HG03280 (cell line): ENCODE measurements around the gene GMPR2.
"Not testable (repeated sequence)": the region's sequence is repeated elsewhere in the genome, so short reads cannot be mapped to it uniquely, and the experiment has no call there.

Source experiments
- ATAC-seq: cut with Tn5 transposase; IDR thresholded peaks from one replicate; pipeline ENCODE4 v1.9.1; 2021; ENCODE audit warnings: mild to moderate bottlenecking, moderate library complexity; ENCODE audit not compliant: unreplicated experiment

Gene GMPR2

GRCh38 chr14:24226473-24226872, 6.3 kb upstream of the GMPR2 start:
- no peak for ATAC-seq

GRCh38 chr14:24228902-24229301, 3.8 kb upstream of the GMPR2 start:
- no peak for ATAC-seq

GRCh38 chr14:24231263-24232120, 1.2 kb upstream of the GMPR2 start:
- ATAC-seq: no peak

- peak; percentile 78 for ATAC-seq
Observed at GRCh38 chr14:24232121-24232644, 546 bp upstream of the GMPR2 start, which contains the start of gene NEDD8. TSS of gene NEDD8 (minus strand) at chr14:24232367. CDS start at chr14:24232267, 100 bp downstream.

- ATAC-seq: no peak
Observed at GRCh38 chr14:24233538-24233866, 773 bp downstream of the GMPR2 start.

- no peak for ATAC-seq
Observed at GRCh38 chr14:24234095-24235005, 1.6 kb downstream of the GMPR2 start.

- no peak for ATAC-seq
Observed at GRCh38 chr14:24235804-24236688, 3.3 kb downstream of the GMPR2 start.

GRCh38 chr14:24236689-24237462, 4.1 kb downstream of the GMPR2 start:
- no peak for ATAC-seq

- no peak for ATAC-seq
Observed at GRCh38 chr14:24237463-24237955, 4.8 kb downstream of the GMPR2 start.

- no peak for ATAC-seq
Observed at GRCh38 chr14:24238123-24238522, 5.4 kb downstream of the GMPR2 start.

- no peak for ATAC-seq
Observed at GRCh38 chr14:24238527-24239037, 5.9 kb downstream of the GMPR2 start.

- no peak for ATAC-seq
Observed at GRCh38 chr14:24240110-24240918, 7.6 kb downstream of the GMPR2 start.

- ATAC-seq: peak; percentile 83
Observed at GRCh38 chr14:24241829-24242443, 9.2 kb downstream of the GMPR2 start.

GRCh38 chr14:24243336-24243836, 10.7 kb downstream of the GMPR2 start:
- no peak for ATAC-seq

- ATAC-seq: not testable (repeated sequence)
Observed at GRCh38 chr14:24245350-24245749, 12.6 kb downstream of the GMPR2 start.

- ATAC-seq: peak; percentile 26
Observed at GRCh38 chr14:24246765-24247212, 14.1 kb downstream of the GMPR2 start.

- ATAC-seq: no peak
Observed at GRCh38 chr14:24247422-24247821, 14.7 kb downstream of the GMPR2 start.
